ENCODE results near the gene SLC30A10. TPM values are rescaled to one million over a fixed set of nuclear protein-coding genes. Genes with fewer than 3 reads are reported as not detected.

The SLC30A10 gene
- total and polyA plus RNA-seq, 4 donors, result not detected

GRCh38 chr1:219966071-219966349 lies 37.7 kb upstream of the SLC30A10 start:
- Histone ChIP-seq H3K4me1 (ENCODE audit: control insufficient read depth in 5 of 5, insufficient read depth in 5 of 5, low read length in 5 of 5) (no peaks in the 10 kb centered on the region), H3K27ac (ENCODE audit: low read depth in 1 of 2, low read length in 1 of 2) (no peak overlapping the region), H3K9ac (ENCODE audit: insufficient read depth in 1 of 2, low read length in 2 of 2) (no peak overlapping the region), H3K36me3 (ENCODE audit: control insufficient read depth in 4 of 4, insufficient read depth in 4 of 4, low read length in 4 of 4) (peaks cover 0 to 25% (median 6%) of the 10 kb centered on the region in 4 donors), H3K4me3 (no peak overlapping the region), H3K9me3 (ENCODE audit: control insufficient read depth in 4 of 4, insufficient read depth in 3 of 4, low read length in 3 of 4) (no peaks in the 10 kb centered on the region), H3K27me3 (ENCODE audit: control insufficient read depth in 3 of 3, insufficient read depth in 3 of 3, low read length in 2 of 3) (no peaks in the 10 kb centered on the region)
- DNase-seq (no peak), ATAC-seq (ENCODE audit: insufficient read depth, low FRiP score) (no peak)
- WGBS, 2 donors, result 81 to 88% methylated on average over 2 of the region's 2 CpGs
- no peak for TF ChIP-seq CTCF (IDR thresholded peaks at IDR 0.05; ENCODE audit: control extremely low read depth, extremely low read depth)

- H3K27ac ChIP-seq (ENCODE audit: low read depth in 1 of 2, low read length in 1 of 2), result no peak overlapping the region
- H3K27me3 ChIP-seq (ENCODE audit: control insufficient read depth in 3 of 3, insufficient read depth in 3 of 3, low read length in 2 of 3), result no peaks in the 10 kb centered on the region
- ATAC-seq (ENCODE audit: insufficient read depth, low FRiP score) (no peak), DNase-seq (no peak)
- 84 to 85% methylated on average over 6 of the region's 6 CpGs for WGBS, 2 donors
- H3K9me3 ChIP-seq (ENCODE audit: control insufficient read depth in 4 of 4, insufficient read depth in 3 of 4, low read length in 3 of 4), result no peaks in the 10 kb centered on the region
- H3K4me1 ChIP-seq (ENCODE audit: control insufficient read depth in 5 of 5, insufficient read depth in 5 of 5, low read length in 5 of 5), result no peaks in the 10 kb centered on the region
- H3K36me3 ChIP-seq (ENCODE audit: control insufficient read depth in 4 of 4, insufficient read depth in 4 of 4, low read length in 4 of 4), result peaks cover 0 to 24% (median 6%) of the 10 kb centered on the region in 4 donors
- H3K9ac ChIP-seq (ENCODE audit: insufficient read depth in 1 of 2, low read length in 2 of 2), result no peak overlapping the region
- no peak overlapping the region for H3K4me3 ChIP-seq
- no peak for TF ChIP-seq CTCF (IDR thresholded peaks at IDR 0.05; ENCODE audit: control extremely low read depth, extremely low read depth)
These were observed 37.1 kb upstream of the SLC30A10 start for GRCh38 chr1:219965285-219966070.

- ATAC-seq (ENCODE audit: insufficient read depth, low FRiP score) (no peak), DNase-seq (peak in 2 of 3 donors; percentile 13 to 45)
- Histone ChIP-seq H3K9ac (ENCODE audit: insufficient read depth in 1 of 2, low read length in 2 of 2) (no peak overlapping the region), H3K4me1 (ENCODE audit: control insufficient read depth in 5 of 5, insufficient read depth in 5 of 5, low read length in 5 of 5) (no peaks in the 10 kb centered on the region), H3K36me3 (ENCODE audit: control insufficient read depth in 4 of 4, insufficient read depth in 4 of 4, low read length in 4 of 4) (peaks cover 0 to 14% (median 2%) of the 10 kb centered on the region in 4 donors), H3K9me3 (ENCODE audit: control insufficient read depth in 4 of 4, insufficient read depth in 3 of 4, low read length in 3 of 4) (no peaks in the 10 kb centered on the region), H3K27me3 (ENCODE audit: control insufficient read depth in 3 of 3, insufficient read depth in 3 of 3, low read length in 2 of 3) (no peaks in the 10 kb centered on the region), H3K27ac (ENCODE audit: low read depth in 1 of 2, low read length in 1 of 2) (no peak overlapping the region), H3K4me3 (peak overlapping the region; percentile 12)
- no peak for TF ChIP-seq CTCF (IDR thresholded peaks at IDR 0.05; ENCODE audit: control extremely low read depth, extremely low read depth)
- 63 to 73% methylated on average over 7 of the region's 7 CpGs for WGBS, 2 donors
These were observed 35.1 kb upstream of the SLC30A10 start for GRCh38 chr1:219963432-219963831.

- Histone ChIP-seq H3K9ac (ENCODE audit: insufficient read depth in 1 of 2, low read length in 2 of 2) (no peak overlapping the region), H3K27me3 (ENCODE audit: control insufficient read depth in 3 of 3, insufficient read depth in 3 of 3, low read length in 2 of 3) (no peaks in the 10 kb centered on the region), H3K9me3 (ENCODE audit: control insufficient read depth in 4 of 4, insufficient read depth in 3 of 4, low read length in 3 of 4) (no peaks in the 10 kb centered on the region), H3K27ac (ENCODE audit: low read depth in 1 of 2, low read length in 1 of 2) (no peak overlapping the region), H3K36me3 (ENCODE audit: control insufficient read depth in 4 of 4, insufficient read depth in 4 of 4, low read length in 4 of 4) (no peaks in the 10 kb centered on the region), H3K4me1 (ENCODE audit: control insufficient read depth in 5 of 5, insufficient read depth in 5 of 5, low read length in 5 of 5) (no peaks in the 10 kb centered on the region), H3K4me3 (no peak overlapping the region)
- ATAC-seq (ENCODE audit: insufficient read depth, low FRiP score) (no peak), DNase-seq (no peak)
- no peak for TF ChIP-seq CTCF (IDR thresholded peaks at IDR 0.05; ENCODE audit: control extremely low read depth, extremely low read depth)
- 91 to 95% methylated on average over 3 of the region's 3 CpGs for WGBS, 2 donors
These were observed 33.3 kb upstream of the SLC30A10 start for GRCh38 chr1:219961684-219962083.
